Fibroblast of villous mesenchyme (primary cell): ENCODE data around the gene CD1D. TPM values are rescaled to one million over a fixed set of nuclear protein-coding genes. Genes with fewer than 3 reads are reported as not detected.

Source experiments
- DNase-seq: peaks from one replicate; pipeline ENCODE4 v3.0.0-alpha.2; 2010; ENCODE audit warnings: low read depth
- H3K4me3 ChIP-seq: 2 replicates; pipeline ENCODE4 v1.5.1; 2011; ENCODE audit warnings: low read depth, mild to moderate bottlenecking, low read length
- CTCF ChIP-seq: IDR thresholded peaks from 2 replicates; pipeline ENCODE4 v1.5.1; 2012; ENCODE audit warnings: low read depth, mild to moderate bottlenecking, low read length; ENCODE audit not compliant: insufficient read depth
- total RNA-seq: library from RNA; depleted of rRNA; stranded (reverse); fragments of >200 nt; gene quantifications from 2 replicates; pipeline ENCODE4 v1.2.3, GENCODE V29; 2012

The CD1D gene
- total RNA-seq, 1 donor, result under 0.01 TPM

GRCh38 chr1:158147869-158148268, 32.8 kb upstream of the CD1D start:
- no peak overlapping the region for H3K4me3 ChIP-seq
- DNase-seq, result no peak
- TF ChIP-seq CTCF, result no peak

- no peak overlapping the region for H3K4me3 ChIP-seq
- no peak for DNase-seq
- TF ChIP-seq CTCF, result no peak
These were observed 32.2 kb upstream of the CD1D start for GRCh38 chr1:158148468-158148867.

- peak overlapping the region; percentile 57 for H3K4me3 ChIP-seq
- no peak for DNase-seq
- TF ChIP-seq CTCF, result no peak
These were observed 31.5 kb upstream of the CD1D start for GRCh38 chr1:158149175-158149574.

- H3K4me3 ChIP-seq, result peak overlapping the region; percentile 57
- peak; percentile 97 for DNase-seq
- TF ChIP-seq CTCF, result no peak
These were observed 31.0 kb upstream of the CD1D start for GRCh38 chr1:158149577-158150269.

GRCh38 chr1:158150523-158150922, 30.2 kb upstream of the CD1D start:
- H3K4me3 ChIP-seq, result no peak overlapping the region
- no peak for DNase-seq
- TF ChIP-seq CTCF, result no peak

- DNase-seq, result no peak
- no peak overlapping the region for H3K4me3 ChIP-seq
- no peak for TF ChIP-seq CTCF
These were observed 27.5 kb upstream of the CD1D start for GRCh38 chr1:158153179-158153578.
